Non-pigmented ciliary epithelial cell (primary cell): ENCODE results near the gene NMT1.

Experiments used
- DNase-seq: peaks from one replicate; pipeline ENCODE4 v3.0.0-alpha.2; 2010; ENCODE audit warnings: low read depth

Gene NMT1

GRCh38 chr17:45060797-45061605 is at the start of gene NMT1:
Gene NMT1, plus strand, starts transcription at chr17:45061317. Its CDS starts 13 bp downstream, at chr17:45061330.
- DNase-seq = peak; percentile 98

GRCh38 chr17:45011767-45012166 is 49.4 kb upstream of the NMT1 start:
- no peak for DNase-seq

GRCh38 chr17:45013021-45013997 is 47.8 kb upstream of the NMT1 start:
- no peak for DNase-seq

GRCh38 chr17:45016237-45016636 is 44.9 kb upstream of the NMT1 start:
- no peak for DNase-seq

GRCh38 chr17:45016823-45017222 is 44.3 kb upstream of the NMT1 start:
- DNase-seq = no peak

- no peak for DNase-seq
Measured at GRCh38 chr17:45018514-45018847, 42.6 kb upstream of the NMT1 start.

- no peak for DNase-seq
Measured at GRCh38 chr17:45018848-45019711, 42.0 kb upstream of the NMT1 start.

- DNase-seq = peak; percentile 11
Measured at GRCh38 chr17:45020354-45021138, 40.6 kb upstream of the NMT1 start.

- no peak for DNase-seq
Measured at GRCh38 chr17:45021607-45022287, 39.4 kb upstream of the NMT1 start.

- DNase-seq = no peak
Measured at GRCh38 chr17:45022288-45022648, 38.8 kb upstream of the NMT1 start.

GRCh38 chr17:45022655-45023339 is 38.3 kb upstream of the NMT1 start:
- no peak for DNase-seq

- DNase-seq = no peak
Measured at GRCh38 chr17:45029096-45029495, 32.0 kb upstream of the NMT1 start.

- DNase-seq = no peak
Measured at GRCh38 chr17:45029758-45030423, 31.2 kb upstream of the NMT1 start.

GRCh38 chr17:45030733-45031132 is 30.4 kb upstream of the NMT1 start:
- DNase-seq = no peak

- DNase-seq = no peak
Measured at GRCh38 chr17:45031231-45032173, 29.6 kb upstream of the NMT1 start.

GRCh38 chr17:45032174-45032541 is 29.0 kb upstream of the NMT1 start:
- no peak for DNase-seq

GRCh38 chr17:45034599-45034998 is 26.5 kb upstream of the NMT1 start:
- DNase-seq = no peak

- DNase-seq = no peak
Measured at GRCh38 chr17:45035848-45036247, 25.3 kb upstream of the NMT1 start.
